WI38 (cell line): Measurements from ENCODE around the gene SKI.
"Not testable (repeated sequence)": the region's sequence is repeated elsewhere in the genome, so short reads cannot be mapped to it uniquely, and the experiment has no call there.

Experiments
- H3K4me3 ChIP-seq: 2 replicates; pipeline ENCODE4 v1.5.1; 2011; ENCODE audit warnings: low read depth, mild to moderate bottlenecking, control low read depth, low read length
- CTCF ChIP-seq: IDR thresholded peaks from 2 replicates; pipeline ENCODE4 v1.5.1; 2012; ENCODE audit warnings: low read depth, mild to moderate bottlenecking, control low read depth, low read length

SKI gene

GRCh38 chr1:2330519-2331199 is 102.5 kb downstream of the SKI start:
- no peak overlapping the region for H3K4me3 ChIP-seq

GRCh38 chr1:2331200-2331544 is 103.1 kb downstream of the SKI start:
- H3K4me3 ChIP-seq: no peak overlapping the region
- TF ChIP-seq CTCF: no peak

More at GRCh38 chr1:2330519-2331199, 102.5 kb downstream of the SKI start:
- no peak for TF ChIP-seq CTCF

- H3K4me3 ChIP-seq: not testable (repeated sequence)
Observed at GRCh38 chr1:2331580-2331979, 103.5 kb downstream of the SKI start.

- H3K4me3 ChIP-seq: no peak overlapping the region
- no peak for TF ChIP-seq CTCF
Observed at GRCh38 chr1:2334366-2334765, 106.2 kb downstream of the SKI start.

GRCh38 chr1:2334883-2335534 is 106.9 kb downstream of the SKI start:
- no peak overlapping the region for H3K4me3 ChIP-seq
- no peak for TF ChIP-seq CTCF

- TF ChIP-seq CTCF: no peak
- no peak overlapping the region for H3K4me3 ChIP-seq
Observed at GRCh38 chr1:2335721-2336455, 107.8 kb downstream of the SKI start.

GRCh38 chr1:2336499-2336898 is 108.4 kb downstream of the SKI start:
- TF ChIP-seq CTCF: no peak
- no peak overlapping the region for H3K4me3 ChIP-seq
